ENCODE results near the gene WFDC1.

Gene WFDC1

DNA sequence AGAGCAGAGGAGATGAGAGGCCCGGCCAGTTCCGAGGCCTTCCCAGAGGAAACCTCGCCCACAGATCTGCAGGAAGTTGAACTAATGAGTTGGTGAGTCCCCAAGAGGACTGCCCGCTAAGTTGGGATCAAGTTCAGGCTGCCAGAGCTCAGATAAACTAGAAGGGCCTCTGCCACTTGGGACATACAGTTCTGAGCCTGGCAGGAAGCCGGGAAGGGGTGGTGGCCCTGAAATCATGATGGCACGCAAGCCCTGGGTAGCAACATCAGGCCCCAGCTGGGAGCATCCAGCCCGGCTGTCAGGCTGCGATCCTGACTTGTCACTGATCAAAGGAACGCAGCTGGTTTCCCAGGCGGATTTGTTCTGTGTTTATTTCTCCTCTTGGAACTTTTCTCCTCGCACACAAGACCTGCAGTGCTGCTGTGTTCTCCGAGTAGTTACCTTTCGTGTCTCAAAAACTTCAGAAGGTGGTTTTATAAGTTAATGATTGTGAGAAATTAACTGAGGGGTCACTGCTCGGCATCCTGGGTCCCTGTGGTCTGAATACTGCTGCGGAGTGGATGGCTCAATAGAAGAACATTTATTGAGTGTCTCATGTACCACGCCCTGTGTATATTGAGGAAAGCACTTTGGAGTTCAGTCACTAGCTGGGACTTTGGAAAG lies 8.0 kb upstream of the WFDC1 start:
- Histone ChIP-seq H3K27ac (ENCODE audit: low read length) (no peak overlapping the region), H3K36me3 (replicated peaks; ENCODE audit: low read depth, low read length) (no peaks in the 10 kb centered on the region), H3K4me2 (ENCODE audit: low read length) (no peak overlapping the region), H3K79me2 (ENCODE audit: low read length) (no peaks in the 10 kb centered on the region), H3K9ac (ENCODE audit: low read length) (no peak overlapping the region), H4K20me1 (ENCODE audit: insufficient read depth, low read length) (no peaks in the 10 kb centered on the region), H3K27me3 (ENCODE audit: low read depth, low read length) (peaks cover 33% of the 10 kb centered on the region), H2AFZ (ENCODE audit: low read depth, low read length) (no peak overlapping the region), H3K4me3 (ENCODE audit: low read length) (no peak overlapping the region), H3K9me3 (ENCODE audit: insufficient read depth, low read length) (no peaks in the 10 kb centered on the region), H3K4me1 (ENCODE audit: low read length) (no peaks in the 10 kb centered on the region)
- TF ChIP-seq EZH2phosphoT487 (IDR thresholded peaks at IDR 0.05; ENCODE audit: low read depth), result no peak
- TF ChIP-seq, protein P1, sequence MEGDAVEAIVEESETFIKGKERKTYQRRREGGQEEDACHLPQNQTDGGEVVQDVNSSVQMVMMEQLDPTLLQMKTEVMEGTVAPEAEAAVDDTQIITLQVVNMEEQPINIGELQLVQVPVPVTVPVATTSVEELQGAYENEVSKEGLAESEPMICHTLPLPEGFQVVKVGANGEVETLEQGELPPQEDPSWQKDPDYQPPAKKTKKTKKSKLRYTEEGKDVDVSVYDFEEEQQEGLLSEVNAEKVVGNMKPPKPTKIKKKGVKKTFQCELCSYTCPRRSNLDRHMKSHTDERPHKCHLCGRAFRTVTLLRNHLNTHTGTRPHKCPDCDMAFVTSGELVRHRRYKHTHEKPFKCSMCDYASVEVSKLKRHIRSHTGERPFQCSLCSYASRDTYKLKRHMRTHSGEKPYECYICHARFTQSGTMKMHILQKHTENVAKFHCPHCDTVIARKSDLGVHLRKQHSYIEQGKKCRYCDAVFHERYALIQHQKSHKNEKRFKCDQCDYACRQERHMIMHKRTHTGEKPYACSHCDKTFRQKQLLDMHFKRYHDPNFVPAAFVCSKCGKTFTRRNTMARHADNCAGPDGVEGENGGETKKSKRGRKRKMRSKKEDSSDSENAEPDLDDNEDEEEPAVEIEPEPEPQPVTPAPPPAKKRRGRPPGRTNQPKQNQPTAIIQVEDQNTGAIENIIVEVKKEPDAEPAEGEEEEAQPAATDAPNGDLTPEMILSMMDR (IDR thresholded peaks at IDR 0.05; ENCODE audit: low read depth, low read length), result no peak

DNA sequence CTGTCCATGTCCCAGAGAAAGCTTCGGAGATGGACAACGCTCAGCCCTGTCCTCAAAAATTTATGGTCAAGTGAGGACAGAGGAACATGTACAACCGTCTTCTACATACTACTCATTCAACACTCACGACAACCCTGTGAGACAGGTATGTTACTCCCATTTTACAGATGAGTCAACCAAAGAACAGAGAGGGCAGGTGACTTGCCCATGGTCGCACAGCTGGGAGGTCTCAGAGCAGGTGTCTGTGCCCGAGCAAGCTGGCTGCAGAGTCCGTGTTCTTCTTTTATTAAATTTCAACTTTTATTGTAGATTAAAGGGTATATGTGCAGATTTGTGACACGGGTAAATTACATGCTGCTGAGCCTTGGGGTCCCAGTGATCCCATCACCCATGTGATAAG lies 5.8 kb upstream of the WFDC1 start:
- Histone ChIP-seq H3K9me3 (ENCODE audit: insufficient read depth, low read length) (no peaks in the 10 kb centered on the region), H3K4me3 (ENCODE audit: low read length) (no peak overlapping the region), H4K20me1 (ENCODE audit: insufficient read depth, low read length) (no peaks in the 10 kb centered on the region), H3K4me1 (ENCODE audit: low read length) (no peaks in the 10 kb centered on the region), H3K27me3 (ENCODE audit: low read depth, low read length) (peaks cover 40% of the 10 kb centered on the region), H3K4me2 (ENCODE audit: low read length) (no peak overlapping the region), H2AFZ (ENCODE audit: low read depth, low read length) (no peak overlapping the region), H3K9ac (ENCODE audit: low read length) (no peak overlapping the region), H3K79me2 (ENCODE audit: low read length) (no peaks in the 10 kb centered on the region), H3K36me3 (replicated peaks; ENCODE audit: low read depth, low read length) (no peaks in the 10 kb centered on the region), H3K27ac (ENCODE audit: low read length) (no peak overlapping the region)
- no peak for TF ChIP-seq EZH2phosphoT487 (IDR thresholded peaks at IDR 0.05; ENCODE audit: low read depth)
- TF ChIP-seq, protein P1 (IDR thresholded peaks at IDR 0.05; ENCODE audit: low read depth, low read length), result no peak

DNA sequence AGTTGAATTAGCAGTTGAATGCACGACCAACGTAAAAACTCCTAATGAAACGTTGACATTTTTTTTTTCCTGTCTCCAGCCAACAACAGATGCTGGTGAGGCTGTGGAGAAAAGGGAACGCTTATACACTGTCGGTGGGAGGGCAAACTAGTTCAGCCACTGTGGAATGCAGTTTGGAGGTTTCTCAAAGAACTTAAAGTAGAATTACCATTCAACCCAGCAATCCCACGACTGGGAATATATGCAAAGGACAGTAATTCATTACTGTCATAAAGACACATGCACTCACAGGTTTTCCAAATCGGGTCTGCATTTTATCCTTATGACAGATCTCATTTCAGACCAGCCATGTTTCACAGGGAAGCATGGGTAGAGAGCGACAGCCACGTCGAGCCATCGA lies 3.5 kb upstream of the WFDC1 start:
- Histone ChIP-seq H3K4me1 (ENCODE audit: low read length) (no peaks in the 10 kb centered on the region), H3K27ac (ENCODE audit: low read length) (no peak overlapping the region), H3K79me2 (ENCODE audit: low read length) (no peaks in the 10 kb centered on the region), H3K4me2 (ENCODE audit: low read length) (no peak overlapping the region), H3K9ac (ENCODE audit: low read length) (no peak overlapping the region), H4K20me1 (ENCODE audit: insufficient read depth, low read length) (no peaks in the 10 kb centered on the region), H3K36me3 (replicated peaks; ENCODE audit: low read depth, low read length) (no peaks in the 10 kb centered on the region), H2AFZ (ENCODE audit: low read depth, low read length) (no peak overlapping the region), H3K27me3 (ENCODE audit: low read depth, low read length) (peaks cover 45% of the 10 kb centered on the region), H3K9me3 (ENCODE audit: insufficient read depth, low read length) (no peaks in the 10 kb centered on the region), H3K4me3 (ENCODE audit: low read length) (no peak overlapping the region)
- TF ChIP-seq, protein P1 (IDR thresholded peaks at IDR 0.05; ENCODE audit: low read depth, low read length), result no peak
- no peak for TF ChIP-seq EZH2phosphoT487 (IDR thresholded peaks at IDR 0.05; ENCODE audit: low read depth)

DNA sequence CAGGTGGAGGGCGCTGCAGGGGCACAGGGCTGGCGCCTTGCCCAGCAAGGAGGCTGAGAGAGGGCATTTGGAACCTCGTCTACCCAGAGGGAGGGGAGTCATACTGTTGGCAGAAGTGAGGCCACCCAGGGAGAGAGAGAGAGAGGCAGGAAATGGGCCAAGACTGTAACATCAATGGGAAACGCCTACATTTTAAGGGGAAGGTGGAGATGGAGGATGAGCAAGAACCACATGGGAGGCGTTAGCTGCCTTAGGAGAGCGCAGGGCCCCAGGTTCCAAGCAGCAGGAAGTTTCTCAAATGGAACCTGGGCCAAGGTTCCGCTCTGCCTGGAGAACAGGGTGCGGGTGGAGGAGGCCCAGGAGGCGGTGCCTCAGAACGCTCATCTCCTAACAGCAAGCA lies 2.7 kb upstream of the WFDC1 start:
- H3K4me2 ChIP-seq (ENCODE audit: low read length), result no peak overlapping the region
- H3K9me3 ChIP-seq (ENCODE audit: insufficient read depth, low read length), result no peaks in the 10 kb centered on the region
- H3K9ac ChIP-seq (ENCODE audit: low read length), result no peak overlapping the region
- H3K4me1 ChIP-seq (ENCODE audit: low read length), result no peaks in the 10 kb centered on the region
- H4K20me1 ChIP-seq (ENCODE audit: insufficient read depth, low read length), result no peaks in the 10 kb centered on the region
- H3K79me2 ChIP-seq (ENCODE audit: low read length), result no peaks in the 10 kb centered on the region
- H2AFZ ChIP-seq (ENCODE audit: low read depth, low read length), result no peak overlapping the region
- H3K36me3 ChIP-seq (replicated peaks; ENCODE audit: low read depth, low read length), result no peaks in the 10 kb centered on the region
- H3K27ac ChIP-seq (ENCODE audit: low read length), result no peak overlapping the region
- no peak overlapping the region for H3K4me3 ChIP-seq (ENCODE audit: low read length)
- no peak for TF ChIP-seq EZH2phosphoT487 (IDR thresholded peaks at IDR 0.05; ENCODE audit: low read depth)
- TF ChIP-seq, protein P1 (IDR thresholded peaks at IDR 0.05; ENCODE audit: low read depth, low read length), result no peak
- H3K27me3 ChIP-seq (ENCODE audit: low read depth, low read length), result peaks cover 49% of the 10 kb centered on the region

All from OCI-LY3 (cell line).